Measurements from ENCODE around the gene ZSWIM5. TPM values are rescaled to one million over a fixed set of nuclear protein-coding genes. Genes with fewer than 3 reads are reported as not detected.
"Not testable (repeated sequence)": the region's sequence is repeated elsewhere in the genome, so short reads cannot be mapped to it uniquely, and the experiment has no call there.

ZSWIM5 gene
- total RNA-seq, 2 donors from 2014 or later, result 8.6 to 11.1 TPM

DNA sequence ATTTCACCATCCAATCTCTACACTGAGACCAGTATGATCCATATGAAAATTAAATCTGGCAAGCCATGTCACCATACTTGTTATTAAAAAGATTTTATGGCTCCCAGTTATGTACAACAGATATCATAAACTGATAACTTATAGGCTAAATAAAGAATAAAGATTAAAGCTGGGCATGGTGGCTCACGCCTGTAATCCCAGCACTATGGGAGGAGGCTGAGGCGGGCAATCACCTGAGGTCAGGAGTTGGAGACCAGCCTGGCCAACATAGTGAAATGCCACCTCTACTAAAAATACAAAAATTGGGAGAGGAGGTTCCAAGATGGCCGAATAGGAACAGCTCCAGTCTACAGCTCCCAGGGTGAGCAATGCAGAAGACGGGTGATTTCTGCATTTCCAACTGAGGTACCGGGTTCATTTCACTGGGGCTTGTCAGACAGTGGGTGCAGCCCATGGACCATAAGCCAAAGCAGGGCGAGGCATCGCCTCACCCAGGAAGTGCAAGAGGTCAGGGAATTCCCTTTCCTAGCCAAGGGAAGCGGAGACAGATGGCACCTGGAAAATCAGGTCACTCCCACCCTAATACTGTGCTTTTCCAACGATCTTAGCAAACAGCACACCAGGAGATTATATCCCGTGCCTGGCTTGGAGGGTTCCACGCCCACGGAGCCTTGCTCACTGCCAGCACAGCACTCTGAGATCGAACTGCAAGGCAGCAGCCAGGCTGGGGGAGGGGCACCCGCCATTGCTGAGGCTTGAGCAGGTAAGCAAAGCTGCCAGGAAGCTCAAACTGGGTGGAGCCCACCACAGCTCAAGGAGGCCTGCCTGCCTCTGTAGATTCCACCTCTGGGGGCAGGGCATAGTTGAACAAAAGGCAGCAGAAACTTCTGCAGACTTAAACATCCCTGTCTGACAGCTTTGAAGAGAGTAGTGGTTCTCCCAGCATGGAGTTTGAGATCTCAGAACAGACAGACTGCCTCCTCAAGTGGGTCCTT lies 44.1 kb downstream of the ZSWIM5 start:
- intact Hi-C loops (cut with DNase I, micrococcal nuclease), result not testable (repeated sequence)
- peak; percentile 63 for ATAC-seq
- DNase-seq, result peak in 1 of 2 donors; percentile 32

GRCh38 chr1:45155957-45156356 lies 50.4 kb downstream of the ZSWIM5 start:
- DNase-seq (no peak), ATAC-seq (no peak)
- intact Hi-C loops (cut with DNase I, micrococcal nuclease), result no loop called here

DNA sequence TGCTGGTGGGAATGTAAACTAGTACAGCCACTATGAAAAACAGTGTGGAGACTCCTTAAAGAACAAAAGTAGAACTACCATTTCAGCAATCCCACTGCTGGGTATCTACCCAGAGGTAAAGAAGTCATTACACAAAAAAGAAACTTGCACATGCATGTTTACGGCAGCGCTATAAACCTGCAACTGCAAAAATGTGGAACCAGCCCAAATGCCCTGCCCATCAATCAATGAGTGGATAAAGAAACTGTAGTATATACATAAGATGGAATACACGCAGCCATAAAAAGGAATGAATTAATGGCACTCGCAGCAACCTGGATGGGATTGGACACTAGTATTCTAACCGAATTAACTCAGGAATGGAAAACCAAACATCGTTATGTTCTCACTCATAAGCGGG lies 51.0 kb downstream of the ZSWIM5 start:
- ATAC-seq, result peak; percentile 76
- intact Hi-C loops (cut with DNase I, micrococcal nuclease), result no loop called here
- DNase-seq, result peak in 1 of 2 donors; percentile 17

GRCh38 chr1:45152126-45152525 lies 54.3 kb downstream of the ZSWIM5 start:
- DNase-seq, result no peak

DNA sequence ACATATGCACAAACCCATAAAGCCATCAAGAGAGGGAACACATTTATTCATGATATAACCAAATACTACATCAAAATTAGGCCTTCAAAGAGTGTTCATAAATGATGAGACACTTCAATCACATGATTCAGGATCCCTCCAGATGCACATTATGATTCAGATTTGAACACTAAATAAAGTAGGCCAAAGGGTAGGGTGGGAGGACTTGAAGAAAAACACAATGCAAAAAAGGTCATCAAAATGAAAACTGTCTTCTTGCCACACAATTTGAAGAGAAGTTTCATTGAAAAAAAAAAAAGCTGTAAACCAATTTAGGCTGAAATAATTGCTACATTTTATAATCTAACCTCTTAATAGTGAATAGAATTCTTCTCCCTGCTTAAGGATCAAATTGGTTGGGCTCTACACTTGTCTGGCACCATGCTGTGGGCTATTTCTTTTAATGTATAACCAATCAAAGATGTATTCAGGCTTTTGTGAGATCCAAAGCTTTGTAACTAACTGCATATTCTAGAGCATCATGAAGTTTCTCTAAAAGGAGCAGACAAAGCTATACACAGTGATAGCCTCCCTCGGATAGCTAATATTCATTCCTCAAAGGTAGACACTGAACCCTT lies 58.1 kb downstream of the ZSWIM5 start:
- intact Hi-C loops (cut with DNase I, micrococcal nuclease), result no loop called here
- DNase-seq (no peak), ATAC-seq (no peak)

More at GRCh38 chr1:45152126-45152525, 54.3 kb downstream of the ZSWIM5 start:
- no peak for ATAC-seq
- intact Hi-C loops (cut with DNase I, micrococcal nuclease), result no loop called here

DNA sequence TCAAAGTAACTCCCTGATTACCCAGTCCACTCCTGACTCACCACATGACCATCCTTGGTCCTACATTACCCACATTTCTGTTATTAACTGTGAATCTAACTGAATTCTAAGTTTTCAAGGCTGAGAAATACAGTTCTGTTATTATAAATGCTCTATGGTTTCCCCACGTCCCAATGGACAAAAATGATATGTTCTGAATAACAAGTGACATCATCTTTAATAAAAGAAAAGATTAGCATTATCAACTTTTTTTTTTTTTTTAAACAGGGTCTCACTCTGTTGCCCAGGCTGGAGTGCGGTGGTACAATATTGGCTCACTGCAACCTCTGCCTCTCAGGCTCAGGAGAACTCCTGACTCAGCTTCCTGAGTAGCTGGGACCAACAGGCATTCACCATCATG lies 59.6 kb downstream of the ZSWIM5 start:
- intact Hi-C loops (cut with DNase I, micrococcal nuclease), result no loop called here

DNA sequence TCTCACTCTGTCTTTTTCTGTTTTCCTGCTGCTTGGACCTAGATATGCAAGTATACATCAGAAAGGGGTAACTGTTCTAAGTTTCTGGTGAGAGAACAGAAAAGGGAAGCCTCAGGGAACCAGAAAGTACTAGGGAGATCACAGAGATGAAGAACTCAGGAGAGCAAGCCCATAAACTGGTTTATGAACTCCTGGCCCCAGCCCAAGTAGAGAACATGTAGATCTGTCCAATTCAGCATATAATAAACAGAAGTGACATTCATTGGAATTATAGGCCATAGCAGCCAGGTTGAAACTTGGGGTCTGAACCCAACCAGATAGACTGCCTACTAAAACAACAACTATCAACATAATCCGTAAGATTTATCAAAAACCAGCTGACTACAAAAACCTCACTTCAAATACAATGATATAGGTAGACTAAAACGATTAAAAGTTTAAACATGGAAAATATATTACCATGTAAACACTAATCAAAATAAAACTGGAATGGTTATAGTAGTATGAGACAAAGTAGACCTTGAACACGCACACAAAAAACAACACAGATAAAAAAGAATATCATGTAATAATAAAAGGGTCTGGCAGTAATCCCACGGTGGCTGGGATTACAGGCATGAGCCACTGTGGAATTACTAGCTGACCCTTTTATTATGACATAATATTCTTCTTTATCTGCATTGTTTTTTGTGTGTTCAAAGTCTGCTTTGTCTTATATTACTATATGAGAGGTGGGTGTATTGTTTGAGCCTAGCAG lies 65.0 kb downstream of the ZSWIM5 start:
- ATAC-seq (peak; percentile 90), DNase-seq (peak; percentile 81 to 82)
- intact Hi-C loops (cut with DNase I, micrococcal nuclease), result no loop called here

More for the DNA sequence above, 59.6 kb downstream of the ZSWIM5 start:
- no peak for DNase-seq
- no peak for ATAC-seq

GRCh38 chr1:45136984-45137383 lies 69.4 kb downstream of the ZSWIM5 start:
- intact Hi-C loops (cut with DNase I, micrococcal nuclease), result no loop called here
- ATAC-seq, result no peak
- no peak for DNase-seq

GRCh38 chr1:45135316-45135715 lies 71.1 kb downstream of the ZSWIM5 start:
- intact Hi-C loops (cut with DNase I, micrococcal nuclease), result no loop called here
- DNase-seq, result no peak
- ATAC-seq, result peak; percentile 54

- no peak for DNase-seq
Observed at GRCh38 chr1:45134461-45134873, 71.9 kb downstream of the ZSWIM5 start.

GRCh38 chr1:45132719-45133118 lies 73.7 kb downstream of the ZSWIM5 start:
- DNase-seq; ATAC-seq; intact Hi-C loops (cut with DNase I, micrococcal nuclease): not testable (repeated sequence)

More at GRCh38 chr1:45134461-45134873, 71.9 kb downstream of the ZSWIM5 start:
- intact Hi-C loops (cut with DNase I, micrococcal nuclease), result no loop called here
- ATAC-seq, result peak; percentile 95

DNA sequence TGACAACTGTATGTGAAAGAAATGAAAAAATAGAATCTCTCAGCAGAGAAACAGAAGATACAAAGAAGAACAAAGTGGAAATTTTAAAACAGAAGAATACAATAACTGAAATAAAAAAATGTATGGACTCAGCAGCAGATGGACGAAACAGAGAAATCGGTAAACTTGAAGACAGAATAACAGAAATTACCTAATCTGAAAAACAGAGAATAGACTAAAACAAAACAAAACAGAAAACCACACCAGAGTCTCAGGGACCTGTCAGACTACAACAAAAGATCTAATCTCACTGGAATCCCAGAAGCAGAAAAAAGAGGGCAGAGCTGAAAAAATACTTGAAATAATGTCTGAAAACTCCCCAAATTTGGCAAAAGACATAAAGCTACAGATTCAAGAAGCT lies 83.0 kb downstream of the ZSWIM5 start:
- intact Hi-C loops (cut with DNase I, micrococcal nuclease), result no loop called here
- DNase-seq (no peak), ATAC-seq (no peak)

DNA sequence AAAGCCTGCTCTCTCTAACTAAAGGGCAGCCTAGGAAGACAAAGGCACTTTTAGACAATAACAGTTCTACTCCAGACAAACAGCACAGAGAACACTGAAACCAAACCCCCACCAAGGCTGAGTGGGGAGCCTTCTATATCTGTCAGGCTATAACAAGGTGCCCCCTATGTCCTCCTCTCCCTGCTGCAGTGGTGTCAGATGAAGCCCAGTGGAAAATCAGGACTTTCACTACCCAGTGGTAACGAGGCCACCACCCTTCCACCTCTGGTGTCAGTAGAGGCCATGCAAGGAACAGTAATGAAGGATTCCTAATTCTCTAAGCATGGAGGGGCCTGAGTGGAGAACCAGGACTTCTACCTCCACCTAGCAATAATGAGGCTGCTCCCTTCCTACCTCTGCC lies 83.7 kb downstream of the ZSWIM5 start:
- ATAC-seq (no peak), DNase-seq (no peak)
- intact Hi-C loops (cut with DNase I, micrococcal nuclease), result no loop called here

GRCh38 chr1:45117766-45118165 lies 88.6 kb downstream of the ZSWIM5 start:
- intact Hi-C loops (cut with DNase I, micrococcal nuclease), result no loop called here
- DNase-seq, result no peak
- ATAC-seq, result no peak

- DNase-seq (no peak), ATAC-seq (no peak)
- intact Hi-C loops (cut with DNase I, micrococcal nuclease), result no loop called here
Observed at GRCh38 chr1:45116820-45117219, 89.6 kb downstream of the ZSWIM5 start.

GRCh38 chr1:45116340-45116739 lies 90.1 kb downstream of the ZSWIM5 start:
- intact Hi-C loops (cut with DNase I, micrococcal nuclease), result no loop called here
- ATAC-seq (no peak), DNase-seq (no peak)

- intact Hi-C loops (cut with DNase I, micrococcal nuclease); DNase-seq; ATAC-seq: not testable (repeated sequence)
Observed at GRCh38 chr1:45115198-45115597, 91.2 kb downstream of the ZSWIM5 start.

DNA sequence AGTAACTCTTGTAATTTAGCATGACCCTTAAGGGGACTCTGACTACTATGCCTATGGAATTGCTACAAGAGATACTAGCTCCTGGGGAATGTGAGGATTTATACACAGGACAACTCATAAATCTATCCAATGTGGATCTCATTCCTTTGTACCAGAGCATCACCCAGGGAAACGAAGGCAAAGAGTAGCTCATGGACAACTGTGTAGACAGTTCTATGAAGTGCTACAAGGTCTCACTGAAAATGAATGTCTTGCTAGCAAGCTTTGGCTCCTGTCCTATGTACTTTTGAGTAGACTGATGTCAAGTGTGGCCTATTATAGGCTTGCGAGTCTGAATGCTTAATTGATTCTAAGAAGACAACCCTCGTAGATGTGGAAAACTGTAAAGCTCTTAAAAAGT lies 93.7 kb downstream of the ZSWIM5 start:
- ATAC-seq, result no peak
- DNase-seq, result no peak
- intact Hi-C loops (cut with DNase I, micrococcal nuclease), result no loop called here

GRCh38 chr1:45111239-45111638 lies 95.2 kb downstream of the ZSWIM5 start:
- ATAC-seq (no peak), DNase-seq (no peak)
- intact Hi-C loops (cut with DNase I, micrococcal nuclease), result no loop called here
